NCI-H187 (cell line): Measurements from ENCODE around the gene RACGAP1.

Experiments used
- DNase-seq, 2 experiments: peaks; one replicate each; lab custom pipeline; 2025; lab: John Stamatoyannopoulos, UW

The RACGAP1 gene

GRCh38 chr12:49968471-49968870 is 56.8 kb downstream of the RACGAP1 start:
- DNase-seq = no peak

GRCh38 chr12:49967777-49968250 is 57.5 kb downstream of the RACGAP1 start:
- no peak for DNase-seq

GRCh38 chr12:49967042-49967776 is 58.1 kb downstream of the RACGAP1 start:
- DNase-seq = peak; percentile 67 to 85

- no peak for DNase-seq
Measured at GRCh38 chr12:49966511-49967041, 58.7 kb downstream of the RACGAP1 start.

GRCh38 chr12:49965836-49966235 is 59.5 kb downstream of the RACGAP1 start:
- no peak for DNase-seq

GRCh38 chr12:49964849-49965624 is 60.3 kb downstream of the RACGAP1 start:
- DNase-seq = no peak

- DNase-seq = no peak
Measured at GRCh38 chr12:49963976-49964815, 61.1 kb downstream of the RACGAP1 start.

- no peak for DNase-seq
Measured at GRCh38 chr12:49962861-49963765, 62.2 kb downstream of the RACGAP1 start.

- no peak for DNase-seq
Measured at GRCh38 chr12:49961993-49962764, 63.1 kb downstream of the RACGAP1 start.

GRCh38 chr12:49961111-49961922 is 64.0 kb downstream of the RACGAP1 start, which contains the start of gene AQP5:
AQP5 (plus strand) TSS chr12:49961872; CDS start chr12:49962018, 146 bp downstream.
- no peak for DNase-seq

- DNase-seq = no peak
Measured at GRCh38 chr12:49960474-49961110, 64.7 kb downstream of the RACGAP1 start.

- no peak for DNase-seq
Measured at GRCh38 chr12:49959685-49960473, 65.4 kb downstream of the RACGAP1 start.

- DNase-seq = no peak
Measured at GRCh38 chr12:49957570-49957967, 67.7 kb downstream of the RACGAP1 start.

GRCh38 chr12:49956663-49957569 is 68.4 kb downstream of the RACGAP1 start:
- DNase-seq = no peak

- no peak for DNase-seq
Measured at GRCh38 chr12:49955899-49956662, 69.2 kb downstream of the RACGAP1 start.
